GM12878 (cell line): ENCODE measurements around the gene PCED1A. TPM values are rescaled to one million over a fixed set of nuclear protein-coding genes. Genes with fewer than 3 reads are reported as not detected.

Experiments
- ATAC-seq: fragments of 200-7000 bp; cut with Tn5 transposase; 3 replicates; pipeline ENCODE4 v1.9.1; 2020; ENCODE audit warnings: mild to moderate bottlenecking, moderate library complexity
- BruUV-seq: library from RNA; stranded (reverse); fragments of 400-500 nt; replicated peaks from 2 replicates; lab custom pipeline; 2021; lab: Mats Ljungman, UMichigan
- CTCF ChIA-PET: fragments of 300-600 bp; sonication (Branson Sonifier 250); formaldehyde crosslinking; extraction: SDS; loops from one replicate; lab custom pipeline; 2021; ENCODE audit warnings: inconsistent platforms; lab: Yijun Ruan, JAX
- POLR2A ChIA-PET: fragments of 350-600 bp; formaldehyde crosslinking; extraction: SDS; loops from one replicate; lab custom pipeline; 2021; ENCODE audit warnings: inconsistent platforms; lab: Charles Lee
- RAD21 ChIA-PET: fragments of 300-600 bp; sonication (Branson Sonifier 250); formaldehyde crosslinking; loops from one replicate; lab custom pipeline; 2023; ENCODE audit warnings: antibody characterized with exemption; ENCODE audit not compliant: unreplicated experiment; lab: Charles Lee
- SMC1A ChIA-PET: fragments of 300-600 bp; sonication (Branson Sonifier 250); formaldehyde crosslinking; loops from one replicate; lab custom pipeline; 2023; ENCODE audit not compliant: unreplicated experiment, uncharacterized antibody; lab: Charles Lee
- DNase-seq: peaks from one replicate; pipeline ENCODE4 v3.0.0-alpha.2; 2011; ENCODE audit warnings: low read depth, low spot score
- FAIRE-seq: peaks from 3 replicates; lab custom pipeline; 2011; peaks lifted over from hg19 to GRCh38; lab: Jason Lieb, UNC
- H2AFZ ChIP-seq: 2 replicates; pipeline ENCODE4 v1.6.0; 2011; ENCODE audit warnings: low read depth, low read length, control low read depth; ENCODE audit not compliant: control insufficient read depth
- H3K27ac ChIP-seq: 2 replicates; pipeline ENCODE4 v1.5.1; 2011; ENCODE audit warnings: control low read depth; ENCODE audit not compliant: control insufficient read depth, insufficient read depth
- H3K27me3 ChIP-seq, 2 experiments: replicated peaks in 1 of 2; 2 replicates each; pipeline versions ENCODE4 v1.6.0 to v1.6.1; 2011; ENCODE audit warnings: low read length in 1 of 2; ENCODE audit not compliant: control insufficient read depth in 2 of 2, insufficient read depth in 2 of 2
- H3K36me3 ChIP-seq, 2 experiments: 2 replicates each; pipeline ENCODE4 v1.5.1; 2011; ENCODE audit warnings: low read length in 1 of 2; ENCODE audit not compliant: control insufficient read depth in 2 of 2, insufficient read depth in 2 of 2
- H3K4me1 ChIP-seq: 2 replicates; pipeline ENCODE4 v1.6.1; 2011; ENCODE audit warnings: mild to moderate bottlenecking, low read length, moderate library complexity, mixed read lengths; ENCODE audit not compliant: control insufficient read depth, insufficient read depth
- H3K4me2 ChIP-seq: 2 replicates; pipeline ENCODE4 v1.6.0; 2011; ENCODE audit warnings: control low read depth; ENCODE audit not compliant: control insufficient read depth, insufficient read depth
- H3K4me3 ChIP-seq: fragments of 200-600 bp; sonication (generic); 2 replicates; pipeline ENCODE4 v1.5.1; 2016
- H3K79me2 ChIP-seq: 2 replicates; pipeline ENCODE4 v1.6.0; 2011; ENCODE audit warnings: low read length; ENCODE audit not compliant: control insufficient read depth, insufficient read depth
- H3K9ac ChIP-seq: 2 replicates; pipeline ENCODE4 v1.8.0; 2011; ENCODE audit warnings: low read length, control low read depth, mixed read lengths; ENCODE audit not compliant: control insufficient read depth, insufficient read depth
- H3K9me3 ChIP-seq: replicated peaks from 3 replicates; pipeline ENCODE4 v1.5.1; 2011; ENCODE audit warnings: mild to moderate bottlenecking, low read length; ENCODE audit not compliant: control insufficient read depth, insufficient read depth
- H4K20me1 ChIP-seq: 2 replicates; pipeline ENCODE4 v1.6.0; 2011; ENCODE audit not compliant: control insufficient read depth, insufficient read depth
- ASH2L ChIP-seq: fragments of 300-600, 200-600 bp; sonication (generic); IDR thresholded peaks from 2 replicates; pipeline ENCODE4 v1.6.1; 2017; ENCODE audit warnings: low read depth, mild to moderate bottlenecking, borderline replicate concordance
- FOXM1 ChIP-seq: IDR thresholded peaks from 2 replicates; pipeline ENCODE4 v1.6.1; 2012; ENCODE audit warnings: low read depth, mild to moderate bottlenecking, inconsistent platforms, low read length, moderate library complexity
- IKZF1 ChIP-seq: fragments of 450-650 bp; conservative IDR thresholded peaks from 2 replicates; pipeline ENCODE4 v1.6.1; 2017; ENCODE audit warnings: antibody characterized with exemption, mild to moderate bottlenecking
- KLF5 ChIP-seq: fragments of 450-650 bp; IDR thresholded peaks from 2 replicates; pipeline ENCODE4 v1.6.1; 2014; ENCODE audit warnings: mild to moderate bottlenecking; ENCODE audit not compliant: partially characterized antibody
- PAX5 ChIP-seq: IDR thresholded peaks from 2 replicates; pipeline ENCODE4 v1.6.1; 2011; ENCODE audit warnings: low read depth, low read length, borderline replicate concordance
- POLR2A ChIP-seq: IDR thresholded peaks from 2 replicates; pipeline ENCODE4 v1.6.1; 2011; ENCODE audit warnings: low read depth, mild to moderate bottlenecking, low read length
- POLR2AphosphoS2 ChIP-seq: IDR thresholded peaks from 2 replicates; pipeline ENCODE4 v1.6.1; 2011; ENCODE audit warnings: low read depth, mild to moderate bottlenecking, low read length, improper control_type of control experiment, moderate library complexity
- RBBP5 ChIP-seq: fragments of 200-600 bp; sonication (generic); conservative IDR thresholded peaks from 2 replicates; pipeline ENCODE4 v1.6.1; 2016
- TAF1 ChIP-seq: IDR thresholded peaks from 2 replicates; pipeline ENCODE4 v1.6.1; 2011; ENCODE audit warnings: mild to moderate bottlenecking, low read depth, low read length, borderline replicate concordance
- USF2 ChIP-seq: IDR thresholded peaks from 2 replicates; pipeline ENCODE4 v1.6.1; 2011; ENCODE audit warnings: low read depth, low read length, improper control_type of control experiment, borderline replicate concordance
- WGBS: methylation state at CpG from one replicate; pipeline ENCODE4 v1.1.6; 2016; ENCODE audit warnings: low lambda C conversion rate; ENCODE audit not compliant: insufficient replicate concordance, insufficient coverage; ENCODE audit errors: missing lambda C conversion rate; 5-methylcytosine and 5-hydroxymethylcytosine counted together
- in situ Hi-C: fragments of 300-500 bp; cut with MboI; formaldehyde crosslinking; loops from 9 replicates; pipeline ENCODE4 v1.14.3; 2018; ENCODE audit warnings: mixed read lengths
- intact Hi-C: fragments of 100-400 bp; cut with micrococcal nuclease; formaldehyde crosslinking; loops from one replicate; pipeline ENCODE4 v1.14.2; 2022; ENCODE audit not compliant: unreplicated experiment
- polyA plus RNA-seq, 11 experiments: library from polyadenylated mRNA; depleted of rRNA in 4 of 11; unstranded in 6 of 11; stranded (reverse) in 5 of 11; fragments of >200 nt; fragmentation: Nextera tagmentation in 4 of 11; fragmentation: Illumina TruSeq in 1 of 11; extraction: Ambion mirVana in 4 of 11; extraction: Trizol in 1 of 11; gene quantifications; 1 replicate in 1 of 11; 2 replicates in 10 of 11; pipeline versions ENCODE4 v1.2.1 to v1.2.3, GENCODE V29; 2011 to 2016; ENCODE audit warnings: inconsistent platforms in 2 of 11, missing spikeins in 2 of 11, low read depth in 1 of 11
- total RNA-seq, 4 experiments: library from RNA; depleted of rRNA in 3 of 4; stranded (reverse); fragments of >200 nt in 3 of 4; fragmentation: Illumina TruSeq in 1 of 4; extraction: Trizol in 1 of 4; gene quantifications; 2 replicates each; pipeline versions ENCODE4 v1.2.1 to v1.2.3, GENCODE V29; 2013 to 2021
- TF ChIP-seq, protein P1 (sequence below): fragments of 450-650 bp; IDR thresholded peaks from 2 replicates; pipeline ENCODE4 v1.6.1; 2016; ENCODE audit warnings: mild to moderate bottlenecking

Gene PCED1A
- total and polyA plus RNA-seq, 10 of the 15 experiments (the other 5 are each of a cell fraction or from before 2014, with no cell fraction given), result 4.5 to 30.9 (median 12.0) TPM

- Histone ChIP-seq H3K9me3 (no peaks in the 10 kb centered on the region), H3K9ac (no peak overlapping the region), H3K27me3 (no peaks in the 10 kb centered on the region), H4K20me1 (no peaks in the 10 kb centered on the region), H3K79me2 (no peaks in the 10 kb centered on the region), H3K4me3 (no peak overlapping the region), H2AFZ (no peak overlapping the region), H3K4me2 (no peak overlapping the region), H3K4me1 (no peaks in the 10 kb centered on the region), H3K36me3 (no peaks in the 10 kb centered on the region), H3K27ac (no peak overlapping the region)
- no TSS peak for BruUV-seq
- RAD21 ChIA-PET, result no interaction called here
- SMC1A ChIA-PET, result interaction anchor here (1.5 kb wide), 1 partner anchor 9 kb away, joined by 4 read pairs; no protein-coding TSS in a partner anchor
- ATAC-seq (no peak), FAIRE-seq (no peak), DNase-seq (no peak)
- 45% methylated on average over 62 of the region's 68 CpGs for WGBS
- CTCF ChIA-PET, result no interaction called here
- intact Hi-C loops (no loop called here), in situ Hi-C loops (loop anchor here (5.0 kb wide), 1 partner anchor 1216 kb away; no protein-coding TSS in a partner anchor)
- TF ChIP-seq, protein P1, sequence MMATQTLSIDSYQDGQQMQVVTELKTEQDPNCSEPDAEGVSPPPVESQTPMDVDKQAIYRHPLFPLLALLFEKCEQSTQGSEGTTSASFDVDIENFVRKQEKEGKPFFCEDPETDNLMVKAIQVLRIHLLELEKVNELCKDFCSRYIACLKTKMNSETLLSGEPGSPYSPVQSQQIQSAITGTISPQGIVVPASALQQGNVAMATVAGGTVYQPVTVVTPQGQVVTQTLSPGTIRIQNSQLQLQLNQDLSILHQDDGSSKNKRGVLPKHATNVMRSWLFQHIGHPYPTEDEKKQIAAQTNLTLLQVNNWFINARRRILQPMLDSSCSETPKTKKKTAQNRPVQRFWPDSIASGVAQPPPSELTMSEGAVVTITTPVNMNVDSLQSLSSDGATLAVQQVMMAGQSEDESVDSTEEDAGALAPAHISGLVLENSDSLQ, result no peak
- TF ChIP-seq FOXM1 (no peak), RBBP5 (no peak), TAF1 (no peak), PAX5 (no peak), IKZF1 (no peak), POLR2AphosphoS2 (no peak), ASH2L (no peak), KLF5 (no peak), POLR2A (no peak), USF2 (no peak)
- POLR2A ChIA-PET, result no interaction called here
These were observed 19.3 kb downstream of the PCED1A start for GRCh38 chr20:2820896-2821869.
